HG03196 (cell line): ENCODE measurements around the gene WTAP.
"Not testable (repeated sequence)": the region's sequence is repeated elsewhere in the genome, so short reads cannot be mapped to it uniquely, and the experiment has no call there.

Source experiments
- ATAC-seq: cut with Tn5 transposase; IDR thresholded peaks from one replicate; pipeline ENCODE4 v1.9.1; 2021; ENCODE audit not compliant: unreplicated experiment

WTAP gene

GRCh38 chr6:159760602-159761057, 33.3 kb downstream of the WTAP start:
- ATAC-seq, result no peak

GRCh38 chr6:159761129-159761872, 34.0 kb downstream of the WTAP start:
- peak; percentile 8 for ATAC-seq

- peak; percentile 97 for ATAC-seq
Observed at GRCh38 chr6:159761873-159762680, 34.8 kb downstream of the WTAP start, which contains the start of gene ACAT2. Gene ACAT2, plus strand, starts transcription at chr6:159762045. Its CDS starts 43 bp downstream, at chr6:159762088.

GRCh38 chr6:159762681-159763293, 35.5 kb downstream of the WTAP start:
- no peak for ATAC-seq

- no peak for ATAC-seq
Observed at GRCh38 chr6:159766906-159767305, 39.6 kb downstream of the WTAP start.

- ATAC-seq, result no peak
Observed at GRCh38 chr6:159769470-159769869, 42.2 kb downstream of the WTAP start.

- no peak for ATAC-seq
Observed at GRCh38 chr6:159772196-159772595, 44.9 kb downstream of the WTAP start.

GRCh38 chr6:159777240-159777904, 50.1 kb downstream of the WTAP start:
- no peak for ATAC-seq

GRCh38 chr6:159778131-159778530, 50.8 kb downstream of the WTAP start:
- ATAC-seq, result no peak

- no peak for ATAC-seq
Observed at GRCh38 chr6:159778542-159779103, 51.3 kb downstream of the WTAP start.

GRCh38 chr6:159788276-159788675, 61.0 kb downstream of the WTAP start:
- no peak for ATAC-seq

- ATAC-seq, result no peak
Observed at GRCh38 chr6:159788753-159789376, 61.6 kb downstream of the WTAP start.

- ATAC-seq, result peak; percentile 82
Observed at GRCh38 chr6:159789377-159790148, 62.3 kb downstream of the WTAP start, which contains the start of gene TCP1. Gene TCP1, minus strand, starts transcription at chr6:159789602. Its CDS starts 134 bp downstream, at chr6:159789468.

GRCh38 chr6:159790149-159790955, 63.0 kb downstream of the WTAP start, which contains the start of gene MRPL18:
Gene MRPL18, plus strand, starts transcription at chr6:159790467. Its CDS starts 121 bp downstream, at chr6:159790588.
- ATAC-seq, result peak; percentile 84

GRCh38 chr6:159790956-159791598, 63.8 kb downstream of the WTAP start:
- no peak for ATAC-seq

- not testable (repeated sequence) for ATAC-seq
Observed at GRCh38 chr6:159794976-159795375, 67.7 kb downstream of the WTAP start.

- no peak for ATAC-seq
Observed at GRCh38 chr6:159797554-159797953, 70.2 kb downstream of the WTAP start.
